ENCODE measurements around the gene RTP2.

DNA sequence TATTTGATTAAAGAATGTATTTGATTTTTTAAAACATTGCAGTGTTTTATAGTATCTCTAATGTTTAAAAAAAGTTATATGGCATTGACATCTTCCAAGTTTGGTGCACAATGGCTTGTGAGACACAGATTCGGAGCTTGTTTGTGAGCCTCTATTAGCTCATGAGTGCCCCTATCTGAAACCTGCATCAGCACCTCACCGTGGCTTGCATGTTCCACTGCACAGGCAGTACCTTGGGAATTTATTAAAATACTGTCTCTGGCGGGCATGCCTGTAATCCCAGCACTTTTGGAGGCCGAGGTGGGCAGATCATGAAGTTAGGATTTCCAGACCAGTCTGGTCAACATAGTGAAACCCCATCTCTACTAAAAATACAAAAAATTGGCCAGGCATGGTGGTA is 6.8 kb upstream of the RTP2 start:
- TF ChIP-seq CTCF (IDR thresholded peaks at IDR 0.05; ENCODE audit: poor library complexity) = no peak
- TF ChIP-seq EZH2 (IDR thresholded peaks at IDR 0.05; ENCODE audit: borderline replicate concordance) = no peak

Measured in hepatocyte (in vitro differentiated cells).